Mucosa of rectum (tissue), 2 donors: ENCODE results near the gene HS3ST1.
"Not testable (repeated sequence)": the region's sequence is repeated elsewhere in the genome, so short reads cannot be mapped to it uniquely, and the experiment has no call there.

Experiments
- H3K27ac ChIP-seq, 2 donors: one replicate each; pipeline ENCODE4 v1.7.0; 2013; ENCODE audit warnings: inconsistent platforms in 2 of 2, low read depth in 2 of 2, low read length in 2 of 2
- H3K27me3 ChIP-seq, 2 donors: one replicate each; pipeline ENCODE4 v1.7.0; 2013; ENCODE audit warnings: low read length in 2 of 2; ENCODE audit not compliant: control insufficient read depth in 2 of 2, insufficient read depth in 2 of 2
- H3K36me3 ChIP-seq, 2 donors: one replicate each; pipeline ENCODE4 v1.7.0; 2013; ENCODE audit warnings: low read length in 2 of 2; ENCODE audit not compliant: control insufficient read depth in 2 of 2, insufficient read depth in 2 of 2
- H3K4me1 ChIP-seq, 2 donors: one replicate each; pipeline ENCODE4 v1.7.0; 2013; ENCODE audit warnings: low read length in 2 of 2, mild to moderate bottlenecking in 1 of 2; ENCODE audit not compliant: control insufficient read depth in 2 of 2, insufficient read depth in 2 of 2
- H3K4me3 ChIP-seq, 2 donors: one replicate each; pipeline ENCODE4 v1.7.0; 2013; ENCODE audit warnings: low read length in 2 of 2
- H3K9ac ChIP-seq, 2 donors: one replicate each; pipeline ENCODE4 v1.7.0; 2013; ENCODE audit warnings: low read length in 2 of 2, low read depth in 1 of 2, mild to moderate bottlenecking in 1 of 2
- H3K9me3 ChIP-seq, 2 donors: one replicate each; pipeline ENCODE4 v1.7.0; 2013; ENCODE audit warnings: low read length in 2 of 2; ENCODE audit not compliant: control insufficient read depth in 2 of 2
- donor health status: healthy.
- donor health status: Normal muscosa, but diverticular disease.

Gene HS3ST1

DNA sequence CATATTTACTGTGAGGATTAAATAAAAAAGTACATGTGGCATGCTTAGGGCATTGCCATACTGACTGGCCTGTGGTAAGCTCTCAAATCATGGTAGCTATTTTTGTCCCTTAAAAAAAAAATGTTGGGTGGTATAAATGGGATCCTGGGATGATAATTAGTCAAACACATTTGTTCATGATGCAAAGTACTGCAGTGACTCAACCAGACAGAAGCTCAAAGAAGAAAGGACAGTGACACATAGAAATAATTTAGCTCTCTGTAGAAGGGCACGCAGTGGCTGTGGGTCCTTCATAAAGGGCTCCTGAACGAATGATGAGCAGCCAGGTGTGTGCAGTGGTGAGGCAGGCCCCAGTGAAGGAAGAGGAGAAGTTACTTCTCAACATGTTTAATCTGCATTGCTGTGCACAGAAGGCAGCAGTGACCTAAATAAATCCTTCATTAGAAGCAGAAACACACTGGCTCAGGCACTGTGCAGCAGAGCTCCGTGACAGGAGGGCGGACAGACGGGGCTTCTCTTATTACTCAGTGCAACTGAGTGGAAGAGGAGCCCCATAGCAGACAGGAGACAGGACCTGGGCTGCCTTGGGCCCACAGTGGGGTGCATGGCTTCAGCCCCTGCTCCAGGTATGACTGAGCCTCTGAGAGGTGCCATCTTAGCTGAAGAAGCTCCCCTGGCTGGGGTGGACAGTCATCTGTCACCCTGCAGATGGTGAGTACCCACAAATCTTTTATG, 20.3 kb downstream of the HS3ST1 start:
- Histone ChIP-seq H3K27me3 (no peaks in the 10 kb centered on the region), H3K27ac (no peak overlapping the region), H3K9me3 (no peaks in the 10 kb centered on the region), H3K4me3 (no peak overlapping the region), H3K4me1 (no peaks in the 10 kb centered on the region), H3K9ac (no peak overlapping the region), H3K36me3 (no peaks in the 10 kb centered on the region)

GRCh38 chr4:11407551-11407950, 21.1 kb downstream of the HS3ST1 start:
- H3K27ac ChIP-seq: no peak overlapping the region

GRCh38 chr4:11404431-11404830, 24.3 kb downstream of the HS3ST1 start:
- no peak overlapping the region for H3K9ac ChIP-seq
- peaks cover 4 to 7% of the 10 kb centered on the region in 2 donors for H3K36me3 ChIP-seq
- no peaks in the 10 kb centered on the region for H3K27me3 ChIP-seq
- H3K4me1 ChIP-seq: no peaks in the 10 kb centered on the region
- no peak overlapping the region for H3K27ac ChIP-seq
- H3K4me3 ChIP-seq: no peak overlapping the region
- H3K9me3 ChIP-seq: no peaks in the 10 kb centered on the region

More at GRCh38 chr4:11407551-11407950, 21.1 kb downstream of the HS3ST1 start:
- Histone ChIP-seq H3K27me3 (no peaks in the 10 kb centered on the region), H3K9me3 (no peaks in the 10 kb centered on the region), H3K4me3 (no peak overlapping the region), H3K4me1 (no peaks in the 10 kb centered on the region), H3K9ac (no peak overlapping the region), H3K36me3 (peaks cover 0 to under 1% of the 10 kb centered on the region in 2 donors)

- Histone ChIP-seq H3K27me3 (no peaks in the 10 kb centered on the region), H3K9me3 (no peaks in the 10 kb centered on the region), H3K9ac (no peak overlapping the region), H3K36me3 (peaks cover 11 to 12% of the 10 kb centered on the region in 2 donors), H3K4me1 (no peaks in the 10 kb centered on the region), H3K27ac (no peak overlapping the region), H3K4me3 (no peak overlapping the region)
Observed at GRCh38 chr4:11402192-11402591, 26.5 kb downstream of the HS3ST1 start.

GRCh38 chr4:11399461-11399971, 29.2 kb downstream of the HS3ST1 start:
- Histone ChIP-seq H3K36me3 (peaks cover 11 to 12% of the 10 kb centered on the region in 2 donors), H3K27me3 (no peaks in the 10 kb centered on the region), H3K9me3 (no peaks in the 10 kb centered on the region), H3K9ac (no peak overlapping the region), H3K27ac (no peak overlapping the region), H3K4me3 (no peak overlapping the region), H3K4me1 (no peaks in the 10 kb centered on the region)

DNA sequence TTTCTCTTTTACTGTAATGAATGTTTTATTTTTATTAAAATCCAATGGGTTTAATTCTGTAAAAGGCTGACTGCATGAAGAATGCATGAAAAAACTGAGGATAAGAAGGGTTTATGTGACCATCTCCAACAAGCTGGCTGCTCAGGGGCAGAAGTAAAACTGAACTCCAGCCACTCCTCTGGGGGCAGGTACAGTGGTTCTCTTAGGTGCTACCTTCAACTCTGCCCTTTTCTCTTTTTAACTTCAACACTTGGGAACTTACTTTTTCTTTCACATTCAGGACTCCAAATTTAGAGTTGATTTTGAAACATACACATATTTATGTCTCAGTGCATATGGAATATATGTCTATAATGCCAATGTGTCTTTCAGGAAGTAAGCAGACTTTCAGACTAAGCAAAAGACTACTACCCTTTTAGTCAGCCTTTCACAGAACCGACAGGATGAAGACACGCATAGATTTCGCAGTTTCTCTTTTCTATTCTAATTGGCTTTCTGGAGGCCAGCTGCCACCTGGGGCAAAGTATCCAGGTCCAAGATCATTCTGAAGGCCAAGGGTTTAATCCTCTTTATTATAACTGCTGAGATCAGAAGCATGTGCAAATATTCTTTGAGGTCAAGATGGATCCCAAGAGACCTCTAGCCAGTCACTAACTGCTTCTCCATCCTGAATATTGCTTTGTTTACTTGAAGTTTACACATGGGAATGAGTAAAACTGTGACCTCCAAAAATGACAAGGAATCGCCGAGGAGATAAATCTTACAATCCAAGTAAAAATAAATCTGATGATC, 30.7 kb downstream of the HS3ST1 start:
- H3K27ac ChIP-seq: no peak overlapping the region

GRCh38 chr4:11397146-11397545, 31.5 kb downstream of the HS3ST1 start:
- Histone ChIP-seq H3K36me3 (peaks cover 9 to 11% of the 10 kb centered on the region in 2 donors), H3K4me1 (no peaks in the 10 kb centered on the region), H3K27ac (no peak overlapping the region), H3K9ac (no peak overlapping the region), H3K9me3 (no peaks in the 10 kb centered on the region), H3K4me3 (no peak overlapping the region), H3K27me3 (no peaks in the 10 kb centered on the region)

More for the DNA sequence above, 30.7 kb downstream of the HS3ST1 start:
- no peaks in the 10 kb centered on the region for H3K27me3 ChIP-seq
- no peaks in the 10 kb centered on the region for H3K4me1 ChIP-seq
- no peak overlapping the region for H3K9ac ChIP-seq
- no peak overlapping the region for H3K4me3 ChIP-seq
- no peaks in the 10 kb centered on the region for H3K9me3 ChIP-seq
- peaks cover 11 to 12% of the 10 kb centered on the region in 2 donors for H3K36me3 ChIP-seq

DNA sequence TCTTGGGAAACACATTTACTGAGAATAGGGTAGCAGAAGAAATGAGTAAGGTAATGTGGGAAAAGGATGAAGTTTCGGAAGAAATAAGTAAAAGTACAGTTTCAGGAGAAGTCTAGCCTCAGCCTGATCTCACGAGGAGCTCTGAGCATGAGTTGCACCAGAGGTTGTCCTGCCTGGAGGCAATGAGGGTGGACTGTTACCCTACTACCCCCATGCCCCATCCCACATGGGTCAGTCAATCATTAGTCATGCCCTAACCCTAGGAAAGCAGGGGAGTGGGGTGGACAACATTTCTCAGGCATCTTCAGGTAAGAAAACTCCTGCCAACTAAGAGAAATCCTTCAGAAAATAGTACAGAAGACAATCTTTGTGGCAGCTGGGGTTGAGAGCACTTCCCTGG, 35.1 kb downstream of the HS3ST1 start:
- Histone ChIP-seq H3K27me3 (no peaks in the 10 kb centered on the region), H3K9ac (no peak overlapping the region), H3K4me1 (no peaks in the 10 kb centered on the region), H3K4me3 (no peak overlapping the region), H3K9me3 (no peaks in the 10 kb centered on the region), H3K27ac (no peak overlapping the region), H3K36me3 (peaks cover 0 to 5% of the 10 kb centered on the region in 2 donors)

DNA sequence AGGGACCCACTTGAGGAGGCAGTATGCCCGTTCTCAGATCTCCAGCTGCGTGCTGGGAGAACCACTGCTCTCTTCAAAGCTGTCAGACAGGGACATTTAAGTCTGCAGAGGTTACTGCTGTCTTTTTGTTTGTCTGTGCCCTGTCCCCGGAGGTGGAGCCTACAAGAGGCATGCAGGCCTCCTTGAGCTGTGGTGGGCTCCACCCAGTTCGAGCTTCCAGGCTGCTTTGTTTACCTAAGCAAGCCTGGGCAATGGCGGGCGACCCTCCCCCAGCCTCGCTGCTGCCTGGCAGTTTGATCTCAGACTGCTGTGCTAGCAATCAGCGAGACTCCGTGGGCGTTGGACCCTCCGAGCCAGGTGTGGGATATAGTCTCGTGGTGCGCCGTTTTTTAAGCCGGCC, 44.6 kb downstream of the HS3ST1 start:
- not testable (repeated sequence) for H3K4me3 ChIP-seq, H3K27me3 ChIP-seq, H3K27ac ChIP-seq, H3K9me3 ChIP-seq, H3K4me1 ChIP-seq, H3K36me3 ChIP-seq, H3K9ac ChIP-seq

DNA sequence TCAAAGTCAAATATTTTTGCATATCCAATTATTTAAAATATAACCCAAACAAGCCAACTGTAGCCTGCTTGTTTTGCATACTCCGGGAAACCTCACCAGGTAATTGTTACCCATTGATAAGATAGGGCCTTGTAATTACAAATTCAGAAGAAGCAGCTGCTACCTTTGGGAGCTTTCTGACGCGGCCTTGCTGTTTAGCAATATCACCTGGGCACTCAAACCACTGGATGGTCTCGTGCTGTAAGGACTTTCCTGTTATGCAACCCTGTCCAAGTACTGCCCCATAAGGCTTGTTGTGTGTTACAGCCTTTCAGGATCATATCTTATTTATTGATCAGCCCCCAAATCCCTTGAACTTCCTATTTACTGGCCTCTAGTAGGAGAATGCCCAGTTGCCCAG, 52.1 kb downstream of the HS3ST1 start:
- Histone ChIP-seq H3K4me3 (no peak overlapping the region), H3K9me3 (no peaks in the 10 kb centered on the region), H3K27me3 (no peaks in the 10 kb centered on the region), H3K36me3 (no peaks in the 10 kb centered on the region), H3K27ac (no peak overlapping the region), H3K9ac (no peak overlapping the region), H3K4me1 (no peaks in the 10 kb centered on the region)
